MM.1S (cell line): Measurements from ENCODE around the gene GPI.

Source experiments
- EZH2 ChIP-seq: fragments of 300-600 bp; sonication (generic); optimal IDR thresholded peaks from 2 replicates; pipeline ENCODE3; 2017; ENCODE audit warnings: low read depth, mild to moderate bottlenecking, antibody characterized with exemption, low read length, mixed read lengths
- EZH2phosphoT487 ChIP-seq: fragments of 300-600 bp; sonication (generic); IDR thresholded peaks from 2 replicates; pipeline ENCODE4 v1.6.1; 2018; ENCODE audit warnings: antibody characterized with exemption, low read length

- TF ChIP-seq EZH2 = no peak
- TF ChIP-seq EZH2phosphoT487 = no peak
Observed at GRCh38 chr19:34393031-34393430, 28.0 kb downstream of the GPI start.
